GM10847 (cell line): ENCODE results near the gene PSD4.

Experiments used
- POLR2A ChIP-seq: IDR thresholded peaks from 2 replicates; pipeline ENCODE4 v1.6.1; 2011; ENCODE audit not compliant: insufficient read length; ENCODE audit errors: extremely low read depth

The PSD4 gene

DNA sequence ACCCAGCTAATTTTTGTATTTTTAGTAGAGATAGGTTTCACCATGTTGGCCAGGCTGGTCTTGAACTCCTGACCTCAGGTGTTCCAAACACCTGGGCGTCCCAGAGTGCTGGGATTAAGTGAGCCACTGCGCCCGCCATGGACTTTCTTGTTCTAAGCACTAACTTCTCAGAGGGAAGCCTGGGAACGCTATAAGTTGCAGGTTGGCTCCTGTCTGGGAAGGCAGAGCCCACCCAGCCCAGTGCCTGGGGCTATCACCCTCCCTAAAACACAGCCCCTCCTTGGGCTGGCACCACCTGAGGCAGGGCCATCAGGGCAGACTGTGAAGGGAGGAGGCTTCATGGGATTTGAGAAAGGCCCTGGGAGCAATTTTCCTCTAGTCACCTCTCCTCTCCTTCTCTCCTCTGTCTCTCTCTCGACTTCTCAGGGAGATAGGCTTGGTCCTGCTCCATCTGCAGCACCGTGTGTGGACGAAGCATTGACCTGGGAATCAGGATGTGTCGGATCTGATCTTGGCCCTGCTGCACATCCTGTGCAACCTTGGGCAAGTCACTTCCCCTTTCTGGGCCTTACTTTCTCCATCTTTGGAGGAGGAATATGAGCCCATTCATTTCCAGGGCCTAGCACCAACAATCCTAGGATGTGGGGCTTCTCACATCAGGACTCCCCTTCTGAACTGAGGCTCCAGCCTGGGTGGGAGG lies 10.9 kb downstream of the PSD4 start:
- no peak for TF ChIP-seq POLR2A

DNA sequence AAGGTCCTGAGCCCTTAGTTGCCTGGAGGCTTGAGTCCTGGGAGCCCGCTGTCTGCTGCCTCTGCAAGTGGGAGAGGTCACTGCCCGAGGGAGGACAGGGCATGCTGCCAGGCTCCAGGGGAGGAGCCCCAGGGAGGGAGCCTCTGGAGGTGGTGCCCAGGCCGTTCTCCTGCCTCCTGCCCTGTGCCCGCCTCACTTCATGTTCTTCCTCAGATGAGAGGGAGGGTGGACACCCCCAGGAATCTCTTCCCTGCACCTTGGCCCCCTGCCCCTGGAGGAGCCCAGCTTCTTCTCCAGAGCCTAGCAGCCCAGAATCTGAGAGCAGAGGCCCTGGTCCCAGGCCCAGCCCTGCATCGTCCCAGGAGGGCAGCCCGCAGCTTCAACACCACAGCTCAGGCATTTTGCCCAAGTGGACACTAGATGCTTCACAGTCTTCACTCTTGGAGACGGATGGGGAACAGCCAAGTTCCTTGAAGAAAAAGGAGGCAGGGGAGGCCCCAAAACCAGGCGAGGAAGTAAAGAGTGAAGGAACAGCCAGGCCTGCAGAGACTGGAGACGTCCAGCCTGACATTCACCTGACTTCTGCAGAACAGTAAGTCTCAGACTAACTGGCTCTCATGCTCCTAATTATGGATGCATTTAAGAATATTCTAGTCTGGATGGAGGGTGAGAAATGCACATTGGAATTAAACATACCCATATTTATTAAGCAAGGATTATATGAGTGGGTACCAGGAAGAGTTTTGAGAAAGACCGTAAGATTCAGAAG lies 12.1 kb downstream of the PSD4 start:
- TF ChIP-seq POLR2A = no peak

DNA sequence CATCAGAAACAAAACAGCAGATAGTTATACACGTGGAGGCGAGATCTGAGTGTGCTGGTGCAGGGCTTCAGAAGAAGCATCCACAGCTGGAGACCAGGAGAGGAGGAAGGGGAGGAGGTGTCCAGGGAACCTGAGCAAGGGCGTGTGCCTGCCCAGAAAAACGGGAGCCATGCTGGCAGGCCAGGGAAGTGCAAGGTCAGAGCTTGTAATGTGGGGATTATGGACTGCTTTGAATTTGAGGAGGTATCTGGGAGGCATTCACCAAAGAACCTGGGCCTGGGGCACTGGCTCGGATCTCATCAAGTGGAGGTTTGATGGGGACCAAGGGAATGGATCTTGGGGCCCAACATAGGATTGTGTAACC lies 12.6 kb downstream of the PSD4 start:
- no peak for TF ChIP-seq POLR2A

DNA sequence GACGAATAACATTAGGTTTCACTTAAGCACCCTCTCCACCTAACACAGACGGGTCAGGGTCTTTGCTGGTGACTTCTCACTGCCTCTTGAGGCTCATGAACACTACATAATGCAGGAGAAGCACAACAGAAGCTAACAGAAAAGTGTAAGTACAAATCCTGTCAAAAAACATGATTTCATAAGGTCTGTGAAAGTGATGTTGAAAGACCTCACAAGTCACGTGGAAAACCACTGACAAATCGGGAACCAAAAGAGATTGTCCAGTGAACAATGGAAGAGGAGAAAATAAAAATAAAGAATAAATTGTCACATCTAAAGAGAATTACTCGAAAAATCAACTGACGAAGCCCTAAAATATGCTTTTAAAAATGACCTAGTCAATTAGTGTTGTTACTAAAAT lies 14.0 kb downstream of the PSD4 start:
- no peak for TF ChIP-seq POLR2A

DNA sequence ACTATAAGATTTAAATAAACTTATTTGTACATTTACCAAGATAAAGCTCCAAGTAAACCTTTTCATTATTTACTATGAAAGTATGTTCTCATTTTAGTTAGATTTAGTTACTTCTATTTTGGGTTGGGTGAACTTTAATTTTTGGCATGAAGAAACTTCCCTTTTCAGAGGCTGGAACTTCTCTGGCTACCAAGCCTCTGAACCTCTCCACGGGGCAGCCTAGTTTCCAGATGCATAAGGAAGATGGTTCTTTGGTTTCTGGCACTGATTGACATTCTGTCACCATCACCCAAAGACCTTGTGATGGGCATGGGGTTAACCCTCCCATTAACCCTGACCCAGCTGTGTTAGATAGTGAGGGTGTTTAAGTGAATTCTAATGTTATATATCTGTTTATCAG lies 17.1 kb downstream of the PSD4 start:
- TF ChIP-seq POLR2A = no peak

DNA sequence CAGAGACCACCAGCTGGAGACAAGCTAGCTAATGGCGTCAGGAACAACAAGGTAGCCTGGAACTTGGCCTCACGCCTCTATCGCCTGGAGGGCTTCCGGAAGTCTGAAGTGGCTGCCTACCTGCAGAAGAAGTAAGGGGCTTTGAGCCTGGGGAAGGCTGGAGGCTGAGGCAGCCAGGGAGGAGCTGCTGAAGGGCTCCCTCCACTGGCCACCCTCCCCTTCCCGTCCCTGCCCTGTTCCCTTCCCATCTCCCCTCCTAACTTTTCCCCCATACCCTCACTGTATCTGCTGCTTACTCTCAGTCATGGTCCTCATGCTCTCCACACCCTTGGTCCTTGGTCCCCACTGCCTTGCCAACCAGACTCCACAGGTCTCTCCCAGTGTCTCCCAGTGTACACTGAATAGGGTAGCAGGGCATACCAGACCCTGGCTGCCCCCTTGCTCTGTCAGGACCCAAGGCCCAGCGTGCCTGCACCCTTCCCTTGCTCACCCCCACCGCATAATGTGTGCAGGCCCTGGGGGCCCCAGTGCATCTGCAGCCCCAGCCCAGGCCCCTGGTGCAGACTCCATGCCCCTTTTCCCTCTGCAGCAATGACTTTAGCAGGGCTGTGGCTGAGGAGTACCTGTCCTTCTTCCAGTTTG lies 18.8 kb downstream of the PSD4 start:
- TF ChIP-seq POLR2A = no peak

DNA sequence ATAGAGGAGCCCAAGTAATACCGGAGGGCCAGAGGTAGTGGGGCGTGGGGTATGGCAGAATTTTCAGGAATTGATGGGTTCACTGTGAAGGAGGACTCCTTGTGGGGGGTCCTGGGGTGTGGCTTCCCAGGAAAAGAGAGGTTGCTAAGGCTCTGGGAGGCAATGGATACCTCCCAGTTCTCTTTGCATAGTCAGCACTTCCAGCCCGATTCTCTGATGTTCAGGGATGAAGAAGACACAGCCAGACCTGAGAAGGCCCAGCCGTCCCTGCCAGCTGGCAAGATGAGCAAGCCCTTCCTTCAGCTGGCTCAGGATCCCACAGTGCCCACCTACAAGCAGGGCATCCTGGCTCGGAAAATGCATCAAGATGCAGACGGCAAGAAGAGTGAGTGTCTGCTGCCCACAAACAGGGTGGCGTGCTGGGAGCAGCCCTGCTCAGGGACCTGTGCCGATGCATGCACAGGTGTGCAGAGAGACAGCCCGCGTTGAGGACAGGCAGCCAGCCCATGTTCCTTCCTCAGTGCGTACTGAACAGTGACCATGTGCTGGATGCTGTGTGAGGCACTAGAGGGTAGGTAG lies 22.2 kb downstream of the PSD4 start:
- no peak for TF ChIP-seq POLR2A

DNA sequence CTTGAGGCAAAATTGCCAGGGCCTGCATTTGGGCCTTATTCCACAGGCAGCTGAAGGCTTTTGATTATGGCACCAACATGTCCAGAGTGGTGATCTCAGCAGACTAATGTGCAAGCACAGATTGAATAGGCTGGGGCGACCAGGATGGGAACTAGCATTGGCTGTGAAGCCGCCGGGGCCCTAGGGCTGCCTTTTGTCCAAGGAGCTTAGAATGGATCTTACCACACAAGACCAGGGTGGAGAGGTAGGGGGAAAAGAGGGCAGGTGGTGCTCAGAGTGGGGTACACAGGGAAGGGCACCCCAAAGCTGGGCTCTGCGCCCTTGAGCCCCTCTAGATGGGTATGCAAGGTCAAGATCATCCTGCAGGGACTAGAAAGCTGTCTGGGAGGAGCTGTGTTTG lies 23.1 kb downstream of the PSD4 start:
- TF ChIP-seq POLR2A = no peak

DNA sequence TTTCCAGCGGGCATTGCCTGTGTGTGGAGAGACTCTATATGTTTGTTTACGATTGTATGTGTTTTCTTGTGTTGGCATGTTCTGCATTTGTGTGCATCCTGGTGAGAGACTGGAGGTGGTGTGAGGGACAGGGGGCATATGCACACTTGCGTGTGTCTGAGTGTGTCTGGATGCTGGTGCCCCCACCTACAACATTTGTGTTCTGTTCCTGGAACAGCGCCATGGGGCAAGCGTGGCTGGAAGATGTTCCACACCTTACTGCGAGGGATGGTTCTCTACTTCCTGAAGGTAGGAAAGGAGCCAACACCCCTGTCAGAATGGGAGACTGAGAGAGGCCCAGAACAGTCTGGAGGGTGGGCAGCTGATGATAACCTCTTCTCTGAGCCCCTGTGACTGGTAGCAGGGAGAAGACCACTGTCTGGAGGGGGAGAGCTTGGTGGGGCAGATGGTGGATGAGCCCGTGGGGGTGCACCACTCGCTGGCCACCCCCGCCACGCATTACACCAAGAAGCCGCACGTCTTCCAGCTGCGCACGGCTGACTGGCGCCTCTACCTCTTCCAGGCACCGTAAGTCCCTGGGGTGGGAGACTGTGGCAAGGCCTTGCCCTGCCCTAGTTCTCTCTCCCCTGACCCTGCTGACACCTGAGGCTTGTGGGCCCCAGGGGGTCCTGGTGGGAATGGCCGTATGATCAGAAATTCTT lies 23.7 kb downstream of the PSD4 start:
- no peak for TF ChIP-seq POLR2A

DNA sequence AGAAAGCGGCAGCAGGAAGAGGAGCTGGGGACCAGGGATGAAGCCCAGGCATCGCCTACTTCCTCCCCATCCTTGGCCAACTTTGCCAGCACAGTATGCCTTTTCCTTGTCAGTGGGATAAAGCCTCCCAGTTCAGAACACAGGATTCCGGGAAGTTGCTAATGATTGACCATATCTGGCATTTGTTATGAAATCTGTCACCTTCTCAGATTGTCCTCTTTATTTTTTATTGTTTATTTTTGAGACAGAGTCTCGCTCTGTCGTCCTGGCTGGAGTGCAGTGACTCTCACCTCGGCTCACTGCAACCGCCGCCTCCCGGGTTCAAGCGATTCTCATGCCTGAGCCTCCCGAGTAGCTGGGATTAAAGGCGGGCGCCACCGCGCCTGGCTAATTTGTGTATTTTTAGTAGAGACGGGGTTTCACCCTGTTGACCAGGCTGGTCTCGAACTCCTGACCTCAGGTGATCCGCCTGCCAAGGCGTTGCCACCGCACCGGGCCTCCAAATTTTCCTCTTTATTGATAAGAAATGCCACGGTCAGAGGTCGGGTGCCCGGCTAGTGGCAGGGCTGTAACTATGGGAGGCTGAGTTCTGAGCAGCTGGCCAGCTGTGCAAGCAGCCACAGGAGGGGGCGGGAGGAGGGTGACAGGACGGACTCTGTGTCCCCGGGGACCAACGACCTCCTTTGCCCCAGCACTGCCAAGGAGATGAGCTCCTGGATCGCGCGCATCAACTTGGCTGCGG lies 24.4 kb downstream of the PSD4 start:
- TF ChIP-seq POLR2A = no peak

DNA sequence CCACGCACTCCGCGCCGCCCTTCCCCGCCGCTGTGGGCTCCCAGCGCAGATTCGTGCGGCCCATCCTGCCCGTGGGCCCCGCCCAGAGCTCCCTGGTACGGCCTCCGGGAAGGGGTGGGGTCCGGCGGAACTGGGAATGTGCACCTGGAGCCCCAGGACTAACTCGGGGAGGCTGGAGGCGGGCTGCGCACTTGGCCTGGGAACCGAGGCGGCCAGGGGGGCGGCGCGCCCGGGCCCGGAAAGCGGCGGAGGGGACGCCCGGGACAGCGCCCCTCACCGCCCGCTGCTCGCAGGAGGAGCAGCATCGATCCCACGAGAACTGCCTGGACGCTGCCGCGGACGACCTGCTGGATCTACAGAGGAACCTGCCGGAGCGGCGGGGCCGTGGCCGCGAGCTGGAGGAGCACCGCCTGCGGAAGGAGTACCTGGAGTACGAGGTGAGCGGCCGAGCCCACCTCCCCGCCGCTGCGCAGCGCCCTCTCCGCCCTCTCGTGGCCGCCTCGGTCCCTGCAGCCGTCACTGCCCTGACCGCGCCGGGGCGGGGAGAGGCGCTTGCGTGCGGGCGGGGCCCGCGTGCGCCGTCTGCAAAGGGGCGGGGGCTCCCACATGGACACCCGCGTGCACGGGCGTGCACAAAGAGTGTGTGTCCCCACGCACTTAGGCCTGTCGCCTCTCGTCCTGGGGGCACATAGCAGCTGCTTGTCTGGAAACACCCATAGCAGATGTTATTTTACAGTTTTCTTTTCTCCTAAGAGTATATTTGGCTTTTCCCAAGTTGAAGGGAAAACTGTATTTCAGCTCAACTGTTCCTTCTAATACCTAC lies 25.2 kb downstream of the PSD4 start:
- TF ChIP-seq POLR2A = no peak

DNA sequence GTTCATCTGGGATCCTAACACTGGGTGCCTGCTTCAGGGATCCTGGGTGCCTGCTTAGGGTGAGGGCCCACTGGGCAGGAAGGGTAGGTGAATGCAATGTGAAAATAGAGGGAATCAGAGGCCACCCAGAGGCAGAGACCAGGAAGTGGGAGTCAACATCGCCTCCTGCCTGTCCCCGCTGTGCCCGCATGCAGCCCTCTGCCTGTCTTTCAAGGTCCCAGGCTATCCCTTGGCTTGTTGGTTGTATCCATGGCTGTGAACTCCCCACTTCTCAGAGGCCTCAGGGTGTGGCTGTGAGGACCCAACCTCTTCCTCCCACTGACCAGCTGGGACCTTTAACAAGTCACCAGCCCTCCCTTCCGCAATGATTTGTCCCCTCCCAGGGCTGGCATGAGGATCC lies 26.5 kb downstream of the PSD4 start:
- no peak for TF ChIP-seq POLR2A

DNA sequence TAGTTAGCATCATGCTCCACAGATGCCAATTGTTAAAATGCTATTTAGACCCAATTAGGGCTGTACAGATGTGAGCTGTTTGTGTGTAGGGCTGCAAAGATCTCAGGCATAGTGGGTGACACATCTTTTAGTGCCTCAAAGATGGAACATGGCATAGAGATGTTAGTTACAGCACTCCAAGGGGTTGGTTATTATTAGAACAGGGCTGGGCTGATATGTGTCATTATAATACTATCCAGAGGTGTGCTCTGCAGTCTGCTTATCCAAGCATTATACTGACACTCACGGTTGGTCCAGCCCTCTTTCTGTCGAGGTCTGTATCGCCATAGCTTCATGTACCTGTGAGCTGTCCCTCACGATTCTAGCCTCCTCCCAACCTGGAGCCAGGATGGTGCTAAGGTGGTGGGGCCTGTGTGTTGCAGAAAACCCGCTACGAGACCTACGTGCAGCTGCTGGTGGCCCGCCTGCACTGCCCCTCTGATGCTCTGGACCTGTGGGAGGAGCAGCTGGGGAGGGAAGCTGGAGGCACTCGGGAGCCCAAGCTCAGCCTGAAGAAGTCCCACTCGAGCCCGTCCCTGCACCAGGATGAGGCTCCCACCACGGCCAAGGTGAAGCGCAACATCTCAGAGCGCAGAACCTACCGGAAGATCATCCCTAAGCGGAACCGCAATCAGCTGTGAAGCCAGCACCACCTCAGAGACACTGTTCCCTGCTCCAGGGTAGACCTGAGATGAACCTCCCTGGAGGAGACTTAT lies 27.1 kb downstream of the PSD4 start:
- TF ChIP-seq POLR2A = no peak
